Left ventricle myocardium inferior (tissue), 1 donor: ENCODE results near the gene DENND10. TPM values are rescaled to one million over a fixed set of nuclear protein-coding genes. Genes with fewer than 3 reads are reported as not detected.
A peak's percentile ranks its signal among the peaks of the same experiment; 100 is the strongest.
"Not testable (repeated sequence)": the region's sequence is repeated elsewhere in the genome, so short reads cannot be mapped to it uniquely, and the experiment has no call there.

Experiments
- DNase-seq: peaks from one replicate; pipeline ENCODE4 v3.0.0-alpha.2; 2020
- H3K27ac ChIP-seq: fragments of 200-600 bp; replicated peaks from 2 replicates; pipeline ENCODE4 v1.8.0; 2021
- H3K27me3 ChIP-seq: fragments of 200-600 bp; 2 replicates; pipeline ENCODE4 v1.8.0; 2021; ENCODE audit warnings: low read depth
- H3K36me3 ChIP-seq: fragments of 200-600 bp; 2 replicates; pipeline ENCODE4 v1.8.0; 2021
- H3K4me1 ChIP-seq: fragments of 200-600 bp; 2 replicates; pipeline ENCODE4 v1.8.0; 2021
- H3K4me3 ChIP-seq: fragments of 200-600 bp; 2 replicates; pipeline ENCODE4 v1.8.0; 2021; ENCODE audit warnings: mild to moderate bottlenecking, moderate library complexity
- H3K9me3 ChIP-seq: fragments of 200-600 bp; replicated peaks from 2 replicates; pipeline ENCODE4 v1.8.0; 2021
- intact Hi-C: fragments of 100-400 bp; cut with micrococcal nuclease; formaldehyde crosslinking; loops from one replicate; pipeline ENCODE4 v1.11.0; 2022
- total RNA-seq: library from RNA; stranded (reverse); fragmentation: NEBNext Ultra II Directional; extraction: Animal tissue kit (Norgen Biotek cat#: 25700); gene quantifications from one replicate; pipeline ENCODE4 v1.2.1, GENCODE V29; 2021
- TF ChIP-seq, protein P1 (sequence below): fragments of 200-600 bp; IDR thresholded peaks from 2 replicates; pipeline ENCODE4 v1.8.0; 2021; ENCODE audit warnings: antibody characterized with exemption, mild to moderate bottlenecking, borderline replicate concordance
- donor health status: DM: no; HTN: yes; CAD: no; lungs with severe emphysema.

Gene DENND10
- total RNA-seq, 1 donor from 2014 or later = 18.3 TPM

- TF ChIP-seq, protein P1, sequence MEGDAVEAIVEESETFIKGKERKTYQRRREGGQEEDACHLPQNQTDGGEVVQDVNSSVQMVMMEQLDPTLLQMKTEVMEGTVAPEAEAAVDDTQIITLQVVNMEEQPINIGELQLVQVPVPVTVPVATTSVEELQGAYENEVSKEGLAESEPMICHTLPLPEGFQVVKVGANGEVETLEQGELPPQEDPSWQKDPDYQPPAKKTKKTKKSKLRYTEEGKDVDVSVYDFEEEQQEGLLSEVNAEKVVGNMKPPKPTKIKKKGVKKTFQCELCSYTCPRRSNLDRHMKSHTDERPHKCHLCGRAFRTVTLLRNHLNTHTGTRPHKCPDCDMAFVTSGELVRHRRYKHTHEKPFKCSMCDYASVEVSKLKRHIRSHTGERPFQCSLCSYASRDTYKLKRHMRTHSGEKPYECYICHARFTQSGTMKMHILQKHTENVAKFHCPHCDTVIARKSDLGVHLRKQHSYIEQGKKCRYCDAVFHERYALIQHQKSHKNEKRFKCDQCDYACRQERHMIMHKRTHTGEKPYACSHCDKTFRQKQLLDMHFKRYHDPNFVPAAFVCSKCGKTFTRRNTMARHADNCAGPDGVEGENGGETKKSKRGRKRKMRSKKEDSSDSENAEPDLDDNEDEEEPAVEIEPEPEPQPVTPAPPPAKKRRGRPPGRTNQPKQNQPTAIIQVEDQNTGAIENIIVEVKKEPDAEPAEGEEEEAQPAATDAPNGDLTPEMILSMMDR = no peak
- intact Hi-C loops = no loop called here
- no peak overlapping the region for H3K27ac ChIP-seq
- H3K36me3 ChIP-seq = peaks cover 67% of the 10 kb centered on the region
- no peaks in the 10 kb centered on the region for H3K27me3 ChIP-seq
- H3K9me3 ChIP-seq = no peaks in the 10 kb centered on the region
- peaks cover 26% of the 10 kb centered on the region for H3K4me1 ChIP-seq
- no peak for DNase-seq
- H3K4me3 ChIP-seq = no peak overlapping the region
Measured at GRCh38 chr10:119174109-119174508, 70.2 kb downstream of the DENND10 start.

DNA sequence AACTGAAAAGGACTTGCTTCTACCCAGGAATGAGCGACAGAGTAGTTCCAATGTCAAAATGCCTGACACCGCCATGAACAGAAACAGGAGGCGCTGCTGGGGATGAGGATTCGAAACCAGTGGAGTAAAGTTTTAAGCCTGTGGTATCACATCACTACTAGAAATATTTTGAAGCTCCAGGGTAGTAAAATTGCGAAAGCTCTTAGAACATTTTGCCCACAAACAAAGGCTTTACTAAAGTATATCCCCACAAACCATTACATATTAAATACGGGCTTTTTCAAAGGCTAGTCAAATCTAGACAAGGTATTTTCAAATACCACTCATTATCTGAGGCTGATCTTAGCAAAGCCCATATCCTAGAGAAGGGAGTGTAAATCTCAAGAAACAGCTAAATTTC, 72.3 kb downstream of the DENND10 start:
- H3K36me3 ChIP-seq = peaks cover 48% of the 10 kb centered on the region

GRCh38 chr10:119177708-119178371, 73.9 kb downstream of the DENND10 start:
- Histone ChIP-seq H3K4me1 (peaks cover 29% of the 10 kb centered on the region), H3K9me3 (no peaks in the 10 kb centered on the region), H3K27me3 (no peaks in the 10 kb centered on the region), H3K27ac (peak overlapping the region; percentile 96), H3K36me3 (peaks cover 31% of the 10 kb centered on the region), H3K4me3 (peak overlapping the region; percentile 85)
- DNase-seq = no peak
- intact Hi-C loops = no loop called here
- TF ChIP-seq, protein P1 = no peak

More for the DNA sequence above, 72.3 kb downstream of the DENND10 start:
- DNase-seq = no peak
- TF ChIP-seq, protein P1 = no peak
- H3K9me3 ChIP-seq = no peaks in the 10 kb centered on the region
- no peak overlapping the region for H3K27ac ChIP-seq
- H3K4me3 ChIP-seq = no peak overlapping the region
- H3K27me3 ChIP-seq = no peaks in the 10 kb centered on the region
- H3K4me1 ChIP-seq = peaks cover 29% of the 10 kb centered on the region
- intact Hi-C loops = no loop called here

- TF ChIP-seq, protein P1 = peak; percentile 40
- Histone ChIP-seq H3K4me1 (peaks cover 29% of the 10 kb centered on the region), H3K36me3 (peaks cover 24% of the 10 kb centered on the region), H3K27ac (peak within 1 kb of the TSS; percentile 96), H3K9me3 (no peaks in the 10 kb centered on the region), H3K4me3 (peak within 1 kb of the TSS; percentile 85), H3K27me3 (no peaks in the 10 kb centered on the region)
- intact Hi-C loops = no loop called here
- DNase-seq = peak; percentile 96
Measured at GRCh38 chr10:119178372-119179119, 74.6 kb downstream of the DENND10 start, which contains the start of gene PRDX3. Gene PRDX3 (minus strand): TSS chr10:119178812. CDS start chr10:119178790, 22 bp downstream.

DNA sequence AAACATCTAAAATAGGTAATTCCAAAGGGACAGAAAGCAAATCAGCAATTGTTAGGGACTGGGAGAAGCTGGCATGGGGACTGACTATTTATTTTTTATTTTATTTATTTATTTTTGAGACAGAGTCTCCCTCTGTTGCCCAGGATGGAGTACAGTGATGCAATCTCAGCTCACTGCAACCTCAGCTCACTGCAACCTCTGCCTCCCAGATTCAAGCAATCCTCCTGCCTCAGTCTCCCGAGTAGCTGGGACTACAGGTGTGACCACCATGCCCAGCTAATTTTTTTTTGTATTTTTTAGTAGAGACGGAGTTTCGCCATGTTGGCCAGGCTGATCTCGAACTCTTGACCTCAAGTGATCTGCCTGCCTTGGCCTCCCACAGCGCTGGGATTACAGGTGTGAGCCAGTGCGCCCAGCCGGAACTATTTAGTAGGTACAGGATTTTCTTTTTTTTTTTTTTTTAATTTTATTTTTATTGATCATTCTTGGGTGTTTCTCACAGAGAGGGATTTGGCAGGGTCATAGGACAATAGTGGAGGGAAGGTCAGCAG, 77.0 kb downstream of the DENND10 start:
- peaks cover 10% of the 10 kb centered on the region for H3K36me3 ChIP-seq
- H3K9me3 ChIP-seq, H3K4me3 ChIP-seq, DNase-seq, H3K27ac ChIP-seq, H3K27me3 ChIP-seq, intact Hi-C loops: not testable (repeated sequence)
- H3K4me1 ChIP-seq = peaks cover 29% of the 10 kb centered on the region
